ENCODE measurements around the gene CDK6.

CDK6 gene

DNA sequence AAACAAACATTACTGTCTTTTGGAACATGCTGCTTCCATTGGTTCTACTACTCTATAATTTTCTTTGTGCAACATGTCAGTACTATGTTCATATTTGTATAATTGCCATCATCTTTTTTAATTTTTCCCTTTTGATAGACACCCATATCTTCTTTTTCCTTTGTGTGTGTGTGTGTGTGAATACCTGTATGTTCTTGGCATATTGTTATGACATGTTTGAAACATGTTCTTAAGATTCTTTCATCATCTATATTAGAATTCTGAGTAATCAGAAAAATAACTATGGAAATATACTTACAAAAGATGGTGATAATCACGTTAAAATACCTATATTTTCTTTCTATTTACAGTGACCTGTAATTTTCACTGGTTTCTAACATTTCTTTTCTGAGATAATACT, 3.5 kb upstream of the CDK6 start:
- DNase-seq (ENCODE audit: low read depth), result no peak
- no peak overlapping the region for H3K4me3 ChIP-seq (ENCODE audit: low read depth, low read length)
- TF ChIP-seq, protein P1, sequence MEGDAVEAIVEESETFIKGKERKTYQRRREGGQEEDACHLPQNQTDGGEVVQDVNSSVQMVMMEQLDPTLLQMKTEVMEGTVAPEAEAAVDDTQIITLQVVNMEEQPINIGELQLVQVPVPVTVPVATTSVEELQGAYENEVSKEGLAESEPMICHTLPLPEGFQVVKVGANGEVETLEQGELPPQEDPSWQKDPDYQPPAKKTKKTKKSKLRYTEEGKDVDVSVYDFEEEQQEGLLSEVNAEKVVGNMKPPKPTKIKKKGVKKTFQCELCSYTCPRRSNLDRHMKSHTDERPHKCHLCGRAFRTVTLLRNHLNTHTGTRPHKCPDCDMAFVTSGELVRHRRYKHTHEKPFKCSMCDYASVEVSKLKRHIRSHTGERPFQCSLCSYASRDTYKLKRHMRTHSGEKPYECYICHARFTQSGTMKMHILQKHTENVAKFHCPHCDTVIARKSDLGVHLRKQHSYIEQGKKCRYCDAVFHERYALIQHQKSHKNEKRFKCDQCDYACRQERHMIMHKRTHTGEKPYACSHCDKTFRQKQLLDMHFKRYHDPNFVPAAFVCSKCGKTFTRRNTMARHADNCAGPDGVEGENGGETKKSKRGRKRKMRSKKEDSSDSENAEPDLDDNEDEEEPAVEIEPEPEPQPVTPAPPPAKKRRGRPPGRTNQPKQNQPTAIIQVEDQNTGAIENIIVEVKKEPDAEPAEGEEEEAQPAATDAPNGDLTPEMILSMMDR (IDR thresholded peaks at IDR 0.05; ENCODE audit: low read depth, low read length), result no peak
- TF ChIP-seq MYC (IDR thresholded peaks at IDR 0.05; ENCODE audit: low read depth, low read length) (no peak), POLR2A (IDR thresholded peaks at IDR 0.05; ENCODE audit: extremely low read depth, insufficient read length) (no peak)
- TF ChIP-seq, protein P2, sequence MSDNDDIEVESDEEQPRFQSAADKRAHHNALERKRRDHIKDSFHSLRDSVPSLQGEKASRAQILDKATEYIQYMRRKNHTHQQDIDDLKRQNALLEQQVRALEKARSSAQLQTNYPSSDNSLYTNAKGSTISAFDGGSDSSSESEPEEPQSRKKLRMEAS (IDR thresholded peaks at IDR 0.05; ENCODE audit: low read depth, low read length), result no peak

DNA sequence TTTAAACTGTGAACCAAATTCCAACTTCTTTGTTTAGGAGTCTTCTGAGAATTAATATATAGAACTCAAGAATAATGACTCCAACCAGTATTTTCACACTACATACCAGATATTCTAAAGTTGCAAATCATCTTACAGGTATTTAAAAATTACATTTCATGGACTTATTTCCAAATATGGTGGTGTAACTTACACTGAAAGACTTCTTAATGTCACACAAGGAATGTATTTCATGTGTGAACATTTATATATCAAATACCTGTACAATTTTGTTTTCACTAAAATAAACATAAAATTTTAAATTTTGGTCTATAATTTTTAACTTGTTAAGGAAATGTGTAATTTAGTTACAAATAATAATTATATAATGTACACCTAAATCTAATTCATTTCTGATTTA, 2.6 kb upstream of the CDK6 start:
- no peak overlapping the region for H3K4me3 ChIP-seq (ENCODE audit: low read depth, low read length)
- TF ChIP-seq, protein P2 (IDR thresholded peaks at IDR 0.05; ENCODE audit: low read depth, low read length), result no peak
- no peak for TF ChIP-seq MYC (IDR thresholded peaks at IDR 0.05; ENCODE audit: low read depth, low read length)
- TF ChIP-seq POLR2A (IDR thresholded peaks at IDR 0.05; ENCODE audit: extremely low read depth, insufficient read length), result no peak
- TF ChIP-seq, protein P1 (IDR thresholded peaks at IDR 0.05; ENCODE audit: low read depth, low read length), result no peak
- no peak for DNase-seq (ENCODE audit: low read depth)

DNA sequence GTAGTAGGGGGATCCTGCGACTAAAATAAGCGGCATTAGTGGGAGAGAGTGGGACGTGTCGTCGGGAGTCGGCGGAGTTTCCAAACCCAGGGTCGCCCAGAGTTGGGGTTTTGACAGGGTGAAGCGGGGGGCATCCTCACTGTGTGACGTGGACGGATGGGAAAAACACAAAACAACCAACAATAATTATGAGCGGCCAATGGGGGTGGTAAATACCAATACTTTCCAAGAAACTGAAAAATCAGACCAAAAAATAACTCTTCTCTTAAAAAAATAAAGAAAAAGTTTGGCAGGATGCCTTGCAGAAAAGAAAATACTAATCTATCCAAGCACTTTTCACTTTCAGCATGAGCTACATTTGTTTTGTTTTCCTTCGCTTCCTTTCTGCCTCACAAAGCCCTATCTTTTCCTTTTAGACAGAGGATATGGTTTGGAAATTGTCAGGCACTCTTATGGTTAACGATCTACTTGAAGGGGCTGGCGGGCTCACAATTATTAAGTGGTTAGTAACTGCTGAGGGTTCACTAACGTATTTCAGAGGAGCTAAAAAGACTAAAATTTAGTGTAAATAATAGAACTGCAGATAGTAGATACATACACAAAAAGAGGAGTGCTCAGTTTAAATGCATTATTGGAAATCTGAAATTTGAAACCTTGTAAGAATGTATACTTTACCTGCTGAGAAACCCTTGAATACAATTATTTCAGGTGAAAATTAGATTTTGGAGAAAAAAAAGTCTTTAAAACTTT, 802 bp upstream of the CDK6 start:
- DNase-seq (ENCODE audit: low read depth), result peak; percentile 13
- peak overlapping the region; percentile 47 for H3K4me3 ChIP-seq (ENCODE audit: low read depth, low read length)

DNA sequence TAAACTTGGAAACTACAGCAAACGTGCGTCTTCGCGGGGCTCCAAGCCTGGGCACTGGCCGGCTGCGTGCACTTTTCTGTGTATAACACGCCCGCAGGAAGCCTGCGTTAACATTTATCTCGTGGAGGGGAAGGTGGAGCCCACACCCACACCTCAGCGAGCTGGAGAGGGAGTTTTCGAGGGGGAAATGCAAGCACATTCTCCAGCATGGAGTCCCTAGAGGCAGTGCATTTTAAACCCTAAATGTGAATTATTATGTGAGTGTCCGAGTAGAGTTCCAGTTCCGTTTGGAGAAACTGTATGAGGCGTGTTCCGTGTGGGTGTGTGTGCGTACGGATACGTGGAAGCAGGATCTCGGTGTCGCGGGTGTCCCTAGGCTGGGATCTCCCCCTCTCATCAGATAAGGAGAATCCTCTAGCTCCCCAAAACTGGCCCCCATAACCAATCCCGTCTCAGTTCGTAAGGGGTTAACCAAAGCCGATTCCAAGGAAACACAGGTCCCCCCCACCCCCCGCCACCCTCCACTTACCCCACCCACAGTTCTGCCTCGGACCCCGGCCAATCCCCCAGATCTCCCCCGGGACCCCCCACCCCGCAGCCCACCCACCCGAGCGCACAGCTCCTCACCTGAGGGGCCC, 403 bp downstream of the CDK6 start:
- no peak for TF ChIP-seq MYC (IDR thresholded peaks at IDR 0.05; ENCODE audit: low read depth, low read length)
- TF ChIP-seq, protein P2 (IDR thresholded peaks at IDR 0.05; ENCODE audit: low read depth, low read length), result no peak
- TF ChIP-seq POLR2A (IDR thresholded peaks at IDR 0.05; ENCODE audit: extremely low read depth, insufficient read length), result no peak
- TF ChIP-seq, protein P1 (IDR thresholded peaks at IDR 0.05; ENCODE audit: low read depth, low read length), result no peak
- H3K4me3 ChIP-seq (ENCODE audit: low read depth, low read length), result peak overlapping the region; percentile 68
- DNase-seq (ENCODE audit: low read depth), result peak; percentile 47

More for the DNA sequence above, 802 bp upstream of the CDK6 start:
- TF ChIP-seq MYC (IDR thresholded peaks at IDR 0.05; ENCODE audit: low read depth, low read length), result no peak
- TF ChIP-seq, protein P1 (IDR thresholded peaks at IDR 0.05; ENCODE audit: low read depth, low read length), result no peak
- TF ChIP-seq POLR2A (IDR thresholded peaks at IDR 0.05; ENCODE audit: extremely low read depth, insufficient read length), result no peak
- TF ChIP-seq, protein P2 (IDR thresholded peaks at IDR 0.05; ENCODE audit: low read depth, low read length), result no peak

DNA sequence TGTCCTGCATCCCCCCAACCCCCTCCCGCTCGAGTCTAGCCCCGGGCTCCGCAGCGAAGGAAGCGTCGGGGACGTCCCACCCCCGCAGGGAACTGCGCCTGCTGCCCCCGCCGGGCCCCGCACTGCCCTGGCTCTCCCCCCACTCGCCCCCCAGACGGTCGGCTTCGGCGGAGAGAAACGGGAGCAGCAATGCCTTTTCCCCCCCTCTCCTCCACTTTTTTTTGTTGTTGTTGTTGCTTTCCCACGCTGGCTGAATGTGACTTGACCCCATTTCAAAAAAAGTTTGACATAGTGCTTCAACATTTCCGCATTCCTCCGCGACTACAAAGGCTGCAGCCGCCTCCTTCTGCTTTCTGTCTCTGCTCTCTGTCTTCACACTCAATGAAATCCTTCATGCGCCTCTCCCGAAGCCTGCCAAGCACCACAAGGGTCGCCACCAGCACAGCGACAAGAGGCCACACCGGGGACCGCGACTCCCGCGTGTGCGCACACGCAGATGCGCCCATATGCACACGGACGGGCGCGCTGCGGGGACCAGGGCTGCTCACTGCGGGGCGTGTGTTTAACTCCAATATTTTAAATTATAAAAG, 1.0 kb downstream of the CDK6 start:
- H3K4me3 ChIP-seq (ENCODE audit: low read depth, low read length), result peak overlapping the region; percentile 68
- TF ChIP-seq, protein P2 (IDR thresholded peaks at IDR 0.05; ENCODE audit: low read depth, low read length), result no peak
- TF ChIP-seq MYC (IDR thresholded peaks at IDR 0.05; ENCODE audit: low read depth, low read length), result no peak
- TF ChIP-seq, protein P1 (IDR thresholded peaks at IDR 0.05; ENCODE audit: low read depth, low read length), result no peak
- no peak for TF ChIP-seq POLR2A (IDR thresholded peaks at IDR 0.05; ENCODE audit: extremely low read depth, insufficient read length)
- peak; percentile 84 for DNase-seq (ENCODE audit: low read depth)

Measured in NB4 (cell line).